Keratinocyte (primary cell): ENCODE results near the gene ZNF524. TPM values are rescaled to one million over a fixed set of nuclear protein-coding genes. Genes with fewer than 3 reads are reported as not detected.

Experiments used
- DNase-seq: peaks from one replicate; pipeline ENCODE4 v3.0.0-alpha.2; 2011; ENCODE audit warnings: low read depth, missing footprints, low spot score
- FAIRE-seq: peaks from 2 replicates; lab custom pipeline; 2011; peaks lifted over from hg19 to GRCh38; lab: Jason Lieb, UNC
- H2AFZ ChIP-seq: 2 replicates; pipeline ENCODE4 v1.6.0; 2012; ENCODE audit warnings: low read length, control low read depth, inconsistent platforms; ENCODE audit not compliant: control insufficient read depth
- H3K27ac ChIP-seq: 2 replicates; pipeline ENCODE4 v1.5.1; 2011; ENCODE audit warnings: low read length; ENCODE audit not compliant: control insufficient read depth, insufficient read depth
- H3K27me3 ChIP-seq: 3 replicates; pipeline ENCODE4 v1.6.0; 2011; ENCODE audit warnings: low read length; ENCODE audit not compliant: control insufficient read depth, insufficient read depth; ENCODE audit errors: extremely low read depth
- H3K36me3 ChIP-seq, 2 experiments: 2 replicates in 1 of 2; 3 replicates in 1 of 2; pipeline ENCODE4 v1.5.1; 2011; ENCODE audit warnings: low read length in 2 of 2, mild to moderate bottlenecking in 1 of 2; ENCODE audit not compliant: control insufficient read depth in 2 of 2, insufficient read depth in 2 of 2; ENCODE audit errors: extremely low read depth in 1 of 2
- H3K4me1 ChIP-seq: 3 replicates; pipeline ENCODE4 v1.5.1; 2011; ENCODE audit warnings: low read length; ENCODE audit not compliant: control insufficient read depth, insufficient read depth; ENCODE audit errors: extremely low read depth
- H3K4me2 ChIP-seq: 3 replicates; pipeline ENCODE4 v1.6.0; 2011; ENCODE audit warnings: low read depth, low read length; ENCODE audit not compliant: control insufficient read depth, insufficient read depth; ENCODE audit errors: extremely low read depth
- H3K4me3 ChIP-seq, 3 experiments: fragments of 200-600 bp in 1 of 3; sonication (generic) in 1 of 3; 2 replicates in 2 of 3; 3 replicates in 1 of 3; pipeline ENCODE4 v1.5.1; 2011 to 2016; ENCODE audit warnings: low read length in 3 of 3, mild to moderate bottlenecking in 3 of 3, control low read depth in 2 of 3, inconsistent platforms in 1 of 3, low read depth in 1 of 3, mixed read lengths in 1 of 3, mixed run types in 1 of 3, moderate library complexity in 1 of 3; ENCODE audit not compliant: control insufficient read depth in 2 of 3, insufficient read depth in 2 of 3; ENCODE audit errors: extremely low read depth in 1 of 3
- H3K79me2 ChIP-seq: 2 replicates; pipeline ENCODE4 v1.6.0; 2012; ENCODE audit warnings: low read length; ENCODE audit not compliant: control insufficient read depth, insufficient read depth
- H3K9ac ChIP-seq: 3 replicates; pipeline ENCODE4 v1.6.0; 2011; ENCODE audit warnings: low read length; ENCODE audit not compliant: control insufficient read depth, insufficient read depth; ENCODE audit errors: extremely low read depth
- H3K9me1 ChIP-seq: 3 replicates; pipeline ENCODE4 v1.6.0; 2011; ENCODE audit warnings: low read length; ENCODE audit not compliant: control insufficient read depth, insufficient read depth; ENCODE audit errors: extremely low read depth
- H3K9me3 ChIP-seq: 2 replicates; pipeline ENCODE4 v1.5.1; 2012; ENCODE audit warnings: low read depth, low read length; ENCODE audit not compliant: control insufficient read depth
- H4K20me1 ChIP-seq: 3 replicates; pipeline ENCODE4 v1.6.0; 2011; ENCODE audit warnings: low read length; ENCODE audit not compliant: control insufficient read depth, insufficient read depth; ENCODE audit errors: extremely low read depth
- EZH2 ChIP-seq: IDR thresholded peaks from one replicate; pipeline ENCODE4 v1.6.1; 2012; ENCODE audit warnings: inconsistent platforms, mild to moderate bottlenecking, low read length, moderate library complexity
- dilution Hi-C: fragments of 300-500 bp; cut with MboI; formaldehyde crosslinking; loops from one replicate; pipeline ENCODE4 v1.7.0; 2020; ENCODE audit warnings: low sequenced_read_pairs; ENCODE audit not compliant: extremely low pct_ligation_motif_present
- polyA plus RNA-seq, 5 experiments: library from polyadenylated mRNA; depleted of rRNA in 3 of 5; stranded (reverse) in 3 of 5; stranded (forward) in 1 of 5; unstranded in 1 of 5; fragments of >200 nt; gene quantifications; 1 replicate in 1 of 5; 2 replicates in 3 of 5; 3 replicates in 1 of 5; pipeline versions ENCODE4 v1.2.1 to v1.2.3, GENCODE V29; 2011 to 2012; ENCODE audit warnings: missing spikeins in 2 of 5, low read depth in 1 of 5, low replicate concordance in 1 of 5
- TF ChIP-seq, protein P1 (sequence below), 3 experiments: IDR thresholded peaks in 1 of 3; conservative IDR thresholded peaks in 1 of 3; optimal IDR thresholded peaks in 1 of 3; 2 replicates in 2 of 3; 3 replicates in 1 of 3; pipeline versions ENCODE3 to v1.5.1; 2011; ENCODE audit warnings: low read length in 3 of 3, mild to moderate bottlenecking in 3 of 3, moderate library complexity in 2 of 3, control low read depth in 1 of 3, inconsistent platforms in 1 of 3; ENCODE audit not compliant: insufficient read depth in 2 of 3; ENCODE audit errors: extremely low read depth in 1 of 3

ZNF524 gene
- polyA plus RNA-seq, 1 donor (not counting 4 experiments of a cell fraction or from before 2014, with no cell fraction given): 2.6 TPM

DNA sequence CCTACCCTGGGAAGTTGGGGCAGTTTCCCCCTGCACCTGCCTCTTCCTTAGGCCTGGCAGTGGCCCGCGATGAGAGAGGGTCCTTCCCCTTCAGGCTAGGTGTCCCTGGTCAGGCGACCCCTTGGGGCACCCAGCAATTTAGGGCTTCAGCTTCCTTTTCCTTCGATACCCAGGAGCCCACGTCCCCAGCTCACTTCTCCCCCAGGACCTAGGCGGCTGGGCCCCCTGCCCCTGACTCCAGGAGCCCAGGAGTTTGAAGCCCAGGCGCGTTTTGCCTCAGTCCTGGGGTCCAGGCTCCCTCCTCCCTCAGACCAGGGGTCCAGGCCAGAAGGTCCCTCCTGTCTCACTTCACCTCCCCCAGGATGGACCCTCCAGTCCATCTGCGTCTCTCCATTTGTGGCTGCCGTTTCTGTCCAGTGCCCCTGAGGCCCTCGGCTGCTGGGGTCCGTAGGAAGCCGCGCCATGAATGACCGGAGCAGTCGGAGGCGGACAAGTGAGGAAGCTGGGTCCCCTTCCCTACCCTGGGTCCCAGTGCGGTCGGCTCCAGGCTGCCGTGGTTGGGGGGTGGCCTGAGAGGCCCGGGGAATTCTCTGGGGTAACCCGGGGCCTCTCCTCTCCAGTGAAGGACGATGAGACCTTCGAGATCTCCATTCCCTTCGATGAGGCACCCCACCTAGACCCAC, 48.6 kb downstream of the ZNF524 start:
- DNase-seq (no peak), FAIRE-seq (no peak)
- Histone ChIP-seq H3K4me1 (peaks cover 22% of the 10 kb centered on the region), H3K9ac (peak overlapping the region; percentile 75), H3K36me3 (peaks cover 9 to 14% of the 10 kb centered on the region in 2 experiments), H3K9me3 (no peaks in the 10 kb centered on the region), H3K4me2 (peak overlapping the region; percentile 77), H3K27me3 (no peaks in the 10 kb centered on the region), H3K79me2 (peaks cover 22% of the 10 kb centered on the region), H4K20me1 (no peaks in the 10 kb centered on the region), H2AFZ (no peak overlapping the region), H3K27ac (no peak overlapping the region), H3K4me3 (peak overlapping the region; percentile 29 to 67 (median 58)), H3K9me1 (no peaks in the 10 kb centered on the region)
- dilution Hi-C loops: no loop called here
- TF ChIP-seq, protein P1, sequence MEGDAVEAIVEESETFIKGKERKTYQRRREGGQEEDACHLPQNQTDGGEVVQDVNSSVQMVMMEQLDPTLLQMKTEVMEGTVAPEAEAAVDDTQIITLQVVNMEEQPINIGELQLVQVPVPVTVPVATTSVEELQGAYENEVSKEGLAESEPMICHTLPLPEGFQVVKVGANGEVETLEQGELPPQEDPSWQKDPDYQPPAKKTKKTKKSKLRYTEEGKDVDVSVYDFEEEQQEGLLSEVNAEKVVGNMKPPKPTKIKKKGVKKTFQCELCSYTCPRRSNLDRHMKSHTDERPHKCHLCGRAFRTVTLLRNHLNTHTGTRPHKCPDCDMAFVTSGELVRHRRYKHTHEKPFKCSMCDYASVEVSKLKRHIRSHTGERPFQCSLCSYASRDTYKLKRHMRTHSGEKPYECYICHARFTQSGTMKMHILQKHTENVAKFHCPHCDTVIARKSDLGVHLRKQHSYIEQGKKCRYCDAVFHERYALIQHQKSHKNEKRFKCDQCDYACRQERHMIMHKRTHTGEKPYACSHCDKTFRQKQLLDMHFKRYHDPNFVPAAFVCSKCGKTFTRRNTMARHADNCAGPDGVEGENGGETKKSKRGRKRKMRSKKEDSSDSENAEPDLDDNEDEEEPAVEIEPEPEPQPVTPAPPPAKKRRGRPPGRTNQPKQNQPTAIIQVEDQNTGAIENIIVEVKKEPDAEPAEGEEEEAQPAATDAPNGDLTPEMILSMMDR (optimal IDR thresholded peaks at IDR 0.05 in 1 of 3, IDR thresholded peaks at IDR 0.05 in 1 of 3, conservative IDR thresholded peaks at IDR 0.05 in 1 of 3; ENCODE audit: extremely low read depth in 1 of 3, insufficient read depth in 2 of 3, low read length in 3 of 3): no peak
- no peak for TF ChIP-seq EZH2

DNA sequence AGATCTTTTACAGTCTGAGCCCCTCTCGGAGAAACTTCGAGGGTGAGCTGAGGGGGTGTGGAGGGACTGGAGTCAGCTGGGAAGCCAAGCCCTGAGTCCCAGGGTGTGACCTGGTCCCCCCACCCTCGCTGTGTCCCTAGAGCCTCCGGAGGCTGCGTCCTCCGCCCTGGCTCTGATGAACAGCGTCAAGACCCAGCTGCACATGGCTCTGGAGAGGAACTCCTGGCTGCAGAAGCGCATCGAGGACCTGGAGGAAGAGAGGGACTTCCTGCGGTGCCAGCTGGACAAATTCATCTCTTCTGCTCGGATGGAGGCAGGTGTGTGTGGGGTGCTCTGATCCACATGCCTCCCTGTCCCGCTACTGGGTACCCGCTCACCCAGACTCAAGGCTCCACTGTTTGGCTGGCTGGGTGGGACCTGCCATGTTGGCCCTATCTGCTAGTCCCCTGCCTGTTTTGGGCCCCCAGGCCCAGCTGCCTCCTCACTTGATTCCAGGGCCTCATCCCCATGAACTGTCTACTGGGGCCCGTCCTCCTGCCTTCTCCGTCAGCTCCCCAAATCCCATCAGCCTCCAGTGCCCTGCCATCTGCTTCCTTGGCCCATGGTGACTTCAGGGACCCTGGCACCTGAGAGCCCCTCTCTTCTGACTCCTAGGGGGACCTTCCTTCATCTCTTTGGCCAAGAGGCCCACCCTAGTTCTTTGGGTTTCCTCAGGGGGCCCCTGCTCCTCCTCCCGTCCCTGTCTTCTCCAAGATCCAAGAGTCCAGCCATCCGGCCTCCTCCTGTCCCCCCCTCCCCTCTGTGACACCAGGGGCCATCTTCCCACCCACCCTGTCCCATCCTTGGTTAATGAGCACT, 49.4 kb downstream of the ZNF524 start:
- H3K9me3 ChIP-seq: no peaks in the 10 kb centered on the region
- H4K20me1 ChIP-seq: no peaks in the 10 kb centered on the region
- DNase-seq (no peak), FAIRE-seq (no peak)
- H3K4me1 ChIP-seq: peaks cover 18% of the 10 kb centered on the region
- H3K79me2 ChIP-seq: peaks cover 14% of the 10 kb centered on the region
- H3K9me1 ChIP-seq: no peaks in the 10 kb centered on the region
- H3K27me3 ChIP-seq: no peaks in the 10 kb centered on the region
- peaks cover 9 to 13% of the 10 kb centered on the region in 2 experiments for H3K36me3 ChIP-seq
- H3K9ac ChIP-seq: no peak overlapping the region
- TF ChIP-seq, protein P1 (optimal IDR thresholded peaks at IDR 0.05 in 1 of 3, IDR thresholded peaks at IDR 0.05 in 1 of 3, conservative IDR thresholded peaks at IDR 0.05 in 1 of 3; ENCODE audit: extremely low read depth in 1 of 3, insufficient read depth in 2 of 3, low read length in 3 of 3): no peak
- TF ChIP-seq EZH2: no peak
- H3K27ac ChIP-seq: no peak overlapping the region
- no peak overlapping the region for H3K4me3 ChIP-seq
- peak overlapping the region; percentile 5 for H3K4me2 ChIP-seq
- dilution Hi-C loops: no loop called here
- H2AFZ ChIP-seq: no peak overlapping the region
